NCI-H1436 treated with DMSO at 0.1 percent for 48 hours (cell line): ENCODE data around the gene PHACTR1.
"Not testable (repeated sequence)": the region's sequence is repeated elsewhere in the genome, so short reads cannot be mapped to it uniquely, and the experiment has no call there.

Source experiments
- DNase-seq: peaks from one replicate; lab custom pipeline; 2025; lab: John Stamatoyannopoulos, UW

PHACTR1 gene

GRCh38 chr6:13315896-13316295, 599.3 kb downstream of the PHACTR1 start:
- no peak for DNase-seq

GRCh38 chr6:13318821-13319220, 602.3 kb downstream of the PHACTR1 start:
- DNase-seq = no peak

- DNase-seq = no peak
Measured at GRCh38 chr6:13319891-13320564, 603.5 kb downstream of the PHACTR1 start.

GRCh38 chr6:13326031-13326586, 609.5 kb downstream of the PHACTR1 start:
- DNase-seq = not testable (repeated sequence)

GRCh38 chr6:13327691-13328075, 611.1 kb downstream of the PHACTR1 start:
- DNase-seq = no peak

- peak; percentile 32 for DNase-seq
Measured at GRCh38 chr6:13328076-13328874, 611.7 kb downstream of the PHACTR1 start, which contains the start of gene TBC1D7. TBC1D7 (minus strand) TSS chr6:13328537; CDS start chr6:13326898, 1,639 bp downstream.

GRCh38 chr6:13328875-13329183, 612.3 kb downstream of the PHACTR1 start:
- no peak for DNase-seq

- DNase-seq = no peak
Measured at GRCh38 chr6:13331516-13332348, 615.2 kb downstream of the PHACTR1 start.

- no peak for DNase-seq
Measured at GRCh38 chr6:13332349-13332706, 615.8 kb downstream of the PHACTR1 start.

GRCh38 chr6:13334953-13335352, 618.4 kb downstream of the PHACTR1 start:
- no peak for DNase-seq

GRCh38 chr6:13336553-13336952, 620.0 kb downstream of the PHACTR1 start:
- peak; percentile 10 for DNase-seq

- no peak for DNase-seq
Measured at GRCh38 chr6:13338038-13338437, 621.5 kb downstream of the PHACTR1 start.
